ENCODE results near the gene MIOX. TPM values are rescaled to one million over a fixed set of nuclear protein-coding genes. Genes with fewer than 3 reads are reported as not detected.

Gene MIOX
- total and polyA plus RNA-seq, 2 donors (not counting 3 experiments of a cell fraction or from before 2014, with no cell fraction given), result not detected

GRCh38 chr22:50535113-50535512, 48.5 kb downstream of the MIOX start:
- CTCF ChIA-PET, result interaction anchor here (1.9 kb wide), 1 partner anchor 10 kb away, joined by 9 read pairs; the partner anchor contains the start of gene SCO2
- no peak overlapping the region for H3K9ac ChIP-seq (replicated peaks; ENCODE audit: extremely low read depth, insufficient read depth, low read length)
- intact Hi-C loops (cut with micrococcal nuclease) (no loop called here), dilution Hi-C loops (cut with MboI; ENCODE audit: extremely low pct_ligation_motif_present, low sequenced_read_pairs) (no loop called here)
- H3K9me3 ChIP-seq (replicated peaks; ENCODE audit: control insufficient read depth, insufficient read depth, low read length), result no peaks in the 10 kb centered on the region
- no peaks in the 10 kb centered on the region for H3K9me1 ChIP-seq (replicated peaks; ENCODE audit: control insufficient read depth, extremely low read depth, insufficient read depth, low read length)
- FAIRE-seq, result no peak
- POLR2A ChIA-PET, result no interaction called here
- BruUV-seq (replicated peaks), result no TSS peak
- no peaks in the 10 kb centered on the region for H4K20me1 ChIP-seq (replicated peaks; ENCODE audit: control insufficient read depth, extremely low read depth, insufficient read depth, low read length)
- TF ChIP-seq EZH2 (IDR thresholded peaks at IDR 0.05; ENCODE audit: borderline replicate concordance, low read depth, low read length, severe bottlenecking) (no peak), FOS (IDR thresholded peaks at IDR 0.05; ENCODE audit: borderline replicate concordance, insufficient read depth, low read length) (no peak)
- DNase-seq (ENCODE audit: low read depth, low spot score), result no peak
- H2AFZ ChIP-seq (ENCODE audit: low read depth, low read length), result no peak overlapping the region
- no peaks in the 10 kb centered on the region for H3K79me2 ChIP-seq (ENCODE audit: control insufficient read depth, insufficient read depth, low read length)
- no peaks in the 10 kb centered on the region for H3K36me3 ChIP-seq (ENCODE audit: control insufficient read depth in 2 of 2, extremely low read depth in 1 of 2, insufficient read depth in 2 of 2, low read length in 2 of 2)
- H3K4me2 ChIP-seq (ENCODE audit: insufficient read depth, low read length), result no peak overlapping the region
- no peak overlapping the region for H3K4me3 ChIP-seq (replicated peaks in 1 of 3; ENCODE audit: insufficient read depth in 1 of 3, low read depth in 1 of 3, low read length in 3 of 3)
- peaks cover 18% of the 10 kb centered on the region for H3K4me1 ChIP-seq (ENCODE audit: control insufficient read depth, extremely low read depth, insufficient read depth, low read length)
- peaks cover 4 to 10% of the 10 kb centered on the region in 2 experiments for H3K27me3 ChIP-seq (ENCODE audit: control insufficient read depth in 2 of 2, insufficient read depth in 2 of 2, low read length in 2 of 2)
- no peak overlapping the region for H3K27ac ChIP-seq (ENCODE audit: insufficient read depth, low read depth, low read length)

DNA sequence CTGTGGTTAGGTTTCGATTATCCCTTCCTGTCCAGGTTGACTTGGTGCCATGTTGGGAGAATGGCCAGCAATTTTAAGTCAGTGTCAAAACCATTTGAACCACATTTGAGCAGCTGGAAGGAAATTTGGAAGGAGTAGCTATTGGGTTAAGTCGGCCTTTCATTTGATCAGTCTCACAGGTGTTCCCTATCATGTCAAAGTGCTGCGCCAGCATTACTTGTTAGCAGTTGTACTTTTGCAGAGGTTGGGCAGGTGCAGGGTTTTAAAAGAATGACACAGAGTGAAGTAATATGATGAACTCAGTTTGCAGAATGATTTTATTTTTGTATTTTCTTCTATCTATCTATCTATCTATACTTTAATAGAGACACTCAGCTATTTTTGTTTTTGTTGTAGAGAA, 49.6 kb downstream of the MIOX start:
- POLR2A ChIA-PET, result no interaction called here
- no peaks in the 10 kb centered on the region for H4K20me1 ChIP-seq (replicated peaks; ENCODE audit: control insufficient read depth, extremely low read depth, insufficient read depth, low read length)
- intact Hi-C loops (cut with micrococcal nuclease) (no loop called here), dilution Hi-C loops (cut with MboI; ENCODE audit: extremely low pct_ligation_motif_present, low sequenced_read_pairs) (no loop called here)
- H3K9me3 ChIP-seq (replicated peaks; ENCODE audit: control insufficient read depth, insufficient read depth, low read length), result no peaks in the 10 kb centered on the region
- CTCF ChIA-PET, result interaction anchor here (0.7 kb wide), 1 partner anchor 30 kb away, joined by 3 read pairs; no protein-coding TSS in a partner anchor
- H3K27ac ChIP-seq (ENCODE audit: insufficient read depth, low read depth, low read length), result no peak overlapping the region
- no peaks in the 10 kb centered on the region for H3K9me1 ChIP-seq (replicated peaks; ENCODE audit: control insufficient read depth, extremely low read depth, insufficient read depth, low read length)
- BruUV-seq (replicated peaks), result no TSS peak
- peaks cover 3 to 4% of the 10 kb centered on the region in 2 experiments for H3K27me3 ChIP-seq (ENCODE audit: control insufficient read depth in 2 of 2, insufficient read depth in 2 of 2, low read length in 2 of 2)
- H3K4me2 ChIP-seq (ENCODE audit: insufficient read depth, low read length), result no peak overlapping the region
- H3K79me2 ChIP-seq (ENCODE audit: control insufficient read depth, insufficient read depth, low read length), result no peaks in the 10 kb centered on the region
- TF ChIP-seq POLR2AphosphoS5 (IDR thresholded peaks at IDR 0.05; ENCODE audit: insufficient read depth, low read depth, low read length), result no peak
- no peak for TF ChIP-seq POLR2A (IDR thresholded peaks at IDR 0.05; ENCODE audit: low read depth, low read length)
- no peak for TF ChIP-seq CTCF (IDR thresholded peaks at IDR 0.05; ENCODE audit: extremely low read depth in 1 of 2, insufficient read depth in 1 of 2, low read depth in 1 of 2, low read length in 2 of 2)
- no peak for TF ChIP-seq FOS (IDR thresholded peaks at IDR 0.05; ENCODE audit: borderline replicate concordance, insufficient read depth, low read length)
- no peak for TF ChIP-seq JUN (IDR thresholded peaks at IDR 0.05; ENCODE audit: borderline replicate concordance, insufficient read depth, insufficient read length, low read depth)
- TF ChIP-seq, protein P1, sequence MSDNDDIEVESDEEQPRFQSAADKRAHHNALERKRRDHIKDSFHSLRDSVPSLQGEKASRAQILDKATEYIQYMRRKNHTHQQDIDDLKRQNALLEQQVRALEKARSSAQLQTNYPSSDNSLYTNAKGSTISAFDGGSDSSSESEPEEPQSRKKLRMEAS (IDR thresholded peaks at IDR 0.05; ENCODE audit: insufficient read depth, insufficient read length), result no peak
- TF ChIP-seq MYC (IDR thresholded peaks at IDR 0.05; ENCODE audit: low read depth, low read length), result no peak
- DNase-seq (ENCODE audit: low read depth, low spot score) (no peak), FAIRE-seq (no peak)
- H3K4me1 ChIP-seq (ENCODE audit: control insufficient read depth, extremely low read depth, insufficient read depth, low read length), result peaks cover 9% of the 10 kb centered on the region
- no peak overlapping the region for H2AFZ ChIP-seq (ENCODE audit: low read depth, low read length)
- no peaks in the 10 kb centered on the region for H3K36me3 ChIP-seq (ENCODE audit: control insufficient read depth in 2 of 2, extremely low read depth in 1 of 2, insufficient read depth in 2 of 2, low read length in 2 of 2)
- no peak overlapping the region for H3K4me3 ChIP-seq (replicated peaks in 1 of 3; ENCODE audit: insufficient read depth in 1 of 3, low read depth in 1 of 3, low read length in 3 of 3)
- H3K9ac ChIP-seq (replicated peaks; ENCODE audit: extremely low read depth, insufficient read depth, low read length), result no peak overlapping the region
